ENCODE results near the gene ZNF205.

GRCh38 chr16:3073448-3073847, 38.9 kb upstream of the ZNF205 start:
- no peak for TF ChIP-seq CTCF (IDR thresholded peaks at IDR 0.05)
- no peak for TF ChIP-seq POLR2AphosphoS5 (IDR thresholded peaks at IDR 0.05; ENCODE audit: low read depth, low read length)
